Daoy (cell line): ENCODE data around the gene MLH3. TPM values are rescaled to one million over a fixed set of nuclear protein-coding genes. Genes with fewer than 3 reads are reported as not detected.

Experiments used
- DNase-seq: peaks from one replicate; pipeline ENCODE4 v3.0.0-alpha.2; 2015; ENCODE audit warnings: low read depth
- total RNA-seq: library from RNA; depleted of rRNA; stranded (reverse); fragments of >200 nt; shearing (Covaris generic); gene quantifications from 2 replicates; pipeline ENCODE4 v1.2.3, GENCODE V29; 2014

MLH3 gene
- total RNA-seq, 1 experiment from 2014 or later, result 7.9 TPM

DNA sequence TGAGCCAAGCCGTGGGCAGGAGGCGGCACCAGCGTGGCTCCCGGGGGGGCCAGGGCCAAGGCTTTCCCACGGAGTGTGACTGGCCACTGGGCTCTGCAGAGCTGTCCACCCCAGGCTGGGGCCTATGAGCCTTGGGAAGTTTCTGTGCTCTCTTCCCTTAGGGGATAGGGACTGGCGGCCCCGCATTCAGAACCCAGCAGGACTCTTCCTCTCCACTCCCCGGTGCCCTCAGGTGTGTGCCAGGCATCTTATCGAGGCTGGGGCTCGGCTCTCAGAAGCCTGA lies 66.3 kb downstream of the MLH3 start:
- no peak for DNase-seq

DNA sequence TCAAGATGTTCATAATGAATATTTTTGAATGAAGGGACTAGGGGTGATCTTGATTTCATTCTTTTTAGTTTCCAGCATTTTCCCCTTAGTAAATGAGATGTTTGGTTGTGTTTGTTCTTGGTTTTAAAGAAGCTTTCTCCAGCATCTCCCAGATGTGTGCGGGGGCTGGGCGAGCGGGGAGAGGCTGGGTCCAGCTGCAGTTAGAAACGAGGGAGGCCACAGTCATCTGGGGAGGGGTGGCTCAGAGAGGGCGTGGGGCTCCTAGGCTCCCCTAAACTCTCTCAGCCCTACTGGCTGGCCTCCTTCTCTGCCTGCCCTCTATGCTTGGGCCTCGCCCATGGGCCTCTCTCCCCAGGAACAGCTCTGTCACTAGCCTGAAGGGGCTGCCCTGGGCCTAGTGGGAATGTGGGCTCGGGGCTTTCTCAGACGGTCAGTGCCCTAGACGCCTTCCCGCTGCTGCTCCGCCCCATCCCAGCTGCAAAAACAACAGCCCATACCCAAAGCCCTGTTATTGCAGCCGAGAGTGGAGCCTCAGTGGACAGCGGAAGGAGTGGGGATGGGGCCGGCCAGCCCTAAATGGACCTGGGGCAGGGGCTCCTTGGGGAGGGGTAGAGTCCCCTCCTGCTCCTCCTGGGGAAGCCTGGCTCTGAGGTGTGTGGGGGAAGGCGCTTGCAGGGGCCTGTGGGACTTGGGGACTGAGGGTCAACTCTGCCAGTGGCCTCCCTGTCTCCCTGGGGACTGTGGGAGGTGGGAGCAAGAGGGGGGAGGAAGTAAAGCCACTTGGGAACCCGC lies 66.8 kb downstream of the MLH3 start:
- no peak for DNase-seq

GRCh38 chr14:74983343-74983742 lies 67.9 kb downstream of the MLH3 start:
- DNase-seq, result no peak

GRCh38 chr14:74982661-74983060 lies 68.6 kb downstream of the MLH3 start:
- DNase-seq, result no peak

DNA sequence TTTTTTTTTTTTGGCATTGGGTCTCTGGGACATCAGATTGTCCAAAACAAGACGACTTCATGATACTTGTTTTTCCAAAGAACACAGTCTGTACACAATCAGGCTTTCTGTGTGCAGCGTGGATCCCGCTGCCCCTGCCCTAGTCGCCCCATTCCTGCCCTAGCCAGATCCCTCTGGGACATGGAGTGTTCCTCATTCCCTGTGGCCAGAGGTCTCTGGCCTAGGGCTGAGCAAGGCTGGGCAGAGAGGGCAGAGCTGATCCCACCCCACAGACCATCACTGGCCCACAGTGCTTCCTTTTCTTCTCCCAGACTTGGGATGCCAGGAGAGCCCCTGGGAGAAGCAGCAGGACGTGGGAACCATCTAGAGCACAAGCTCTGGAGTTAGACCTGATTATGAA lies 69.4 kb downstream of the MLH3 start:
- no peak for DNase-seq

GRCh38 chr14:74981462-74981782 lies 69.8 kb downstream of the MLH3 start:
- no peak for DNase-seq

DNA sequence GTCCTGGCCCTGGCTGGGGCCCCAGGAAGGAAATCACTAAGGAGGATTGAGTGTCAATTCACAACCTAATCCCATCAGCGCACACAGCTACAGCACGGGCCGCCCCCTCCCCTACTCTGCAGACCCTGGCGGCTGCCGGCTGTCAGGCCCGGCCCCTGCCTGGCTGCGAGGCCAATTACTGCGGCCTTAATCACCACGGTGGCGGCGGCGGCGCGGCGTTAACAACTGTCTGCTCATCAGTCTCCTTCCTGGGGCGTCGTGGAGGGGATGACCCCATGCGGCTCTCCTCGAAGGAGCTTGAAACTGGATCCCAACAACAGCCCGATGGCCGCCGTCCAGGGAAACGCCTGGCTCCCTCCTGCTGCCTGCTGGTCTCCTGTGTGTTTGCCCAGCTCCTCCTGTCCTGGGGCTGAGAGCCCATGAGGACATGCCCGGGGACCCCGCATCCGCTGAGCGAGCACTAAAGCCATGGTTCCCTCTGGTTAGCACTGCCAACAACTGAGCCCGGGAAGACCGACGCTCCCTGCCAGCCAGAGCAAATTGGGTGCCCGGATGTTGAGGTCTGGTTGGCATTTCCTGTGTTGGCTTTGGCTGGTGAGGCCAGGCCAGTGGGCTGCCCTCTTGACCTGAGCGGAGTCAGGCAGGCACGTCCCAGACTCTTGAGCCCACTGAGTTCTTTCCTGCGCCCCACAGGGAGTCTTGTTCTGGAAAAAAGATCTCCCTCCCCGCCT lies 70.4 kb downstream of the MLH3 start:
- DNase-seq, result peak; percentile 89

DNA sequence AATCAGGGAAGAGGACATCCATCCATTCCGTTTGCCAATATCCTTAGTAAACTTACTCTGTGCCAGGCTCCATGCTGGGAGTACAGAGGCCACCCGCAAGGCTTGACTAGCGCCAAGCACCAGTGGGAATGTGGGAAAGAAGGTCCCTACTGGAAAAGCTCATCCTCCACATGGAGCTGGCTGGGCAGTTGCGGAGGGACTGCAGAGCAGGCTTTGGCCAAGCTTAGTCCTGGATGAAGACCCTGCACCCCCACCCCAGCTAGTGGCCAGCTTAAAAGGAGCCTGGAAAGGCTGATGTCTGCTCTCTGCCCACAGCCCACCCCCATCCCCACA lies 70.9 kb downstream of the MLH3 start:
- peak; percentile 52 for DNase-seq

- peak; percentile 78 for DNase-seq
Observed at GRCh38 chr14:74979442-74980397, 71.5 kb downstream of the MLH3 start.

DNA sequence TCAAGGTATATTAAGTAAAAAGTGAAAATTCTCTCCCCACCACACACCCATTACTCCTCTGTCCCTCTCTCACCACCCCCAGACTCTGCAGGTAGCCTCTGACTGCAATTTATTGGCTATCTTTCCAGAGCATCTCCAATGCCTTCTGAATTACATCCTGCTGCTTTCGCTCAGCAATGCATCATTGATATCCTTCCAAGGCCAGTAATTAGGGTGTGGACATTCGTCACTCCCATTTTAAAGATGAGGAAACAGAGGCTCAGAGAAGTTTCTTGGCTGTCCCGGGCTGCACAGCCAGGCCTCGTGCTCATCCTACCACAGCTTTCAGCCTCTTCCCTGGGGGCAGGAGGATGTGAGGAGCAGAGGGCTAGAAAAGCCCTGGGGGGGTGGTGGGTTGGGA lies 72.2 kb downstream of the MLH3 start:
- no peak for DNase-seq

DNA sequence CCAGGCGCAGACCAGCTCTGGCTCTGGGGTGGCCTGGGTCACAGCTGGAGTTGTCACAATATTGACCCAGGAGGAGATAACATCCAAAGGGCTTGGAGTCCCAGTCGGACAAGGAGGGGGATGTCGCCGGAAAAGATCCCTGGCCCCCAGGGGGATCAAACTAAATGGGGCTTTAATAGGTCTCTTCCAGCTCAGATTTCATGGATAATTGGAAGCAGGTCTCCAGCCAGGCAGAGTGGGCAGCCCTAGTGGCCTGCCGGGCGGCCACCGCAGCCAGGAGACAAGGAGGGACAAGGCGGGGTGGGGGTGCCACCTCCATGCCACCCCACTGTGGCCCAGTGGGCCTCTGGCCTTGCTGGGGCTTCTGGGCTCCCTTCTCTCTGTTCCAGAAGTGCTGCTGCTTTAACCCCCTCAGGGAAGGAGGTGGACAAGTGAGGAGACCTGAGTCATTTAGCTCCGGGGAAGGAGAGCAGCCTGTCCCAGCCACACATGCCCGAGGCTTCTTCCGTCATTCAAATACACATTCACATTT lies 72.8 kb downstream of the MLH3 start:
- DNase-seq, result peak; percentile 68

DNA sequence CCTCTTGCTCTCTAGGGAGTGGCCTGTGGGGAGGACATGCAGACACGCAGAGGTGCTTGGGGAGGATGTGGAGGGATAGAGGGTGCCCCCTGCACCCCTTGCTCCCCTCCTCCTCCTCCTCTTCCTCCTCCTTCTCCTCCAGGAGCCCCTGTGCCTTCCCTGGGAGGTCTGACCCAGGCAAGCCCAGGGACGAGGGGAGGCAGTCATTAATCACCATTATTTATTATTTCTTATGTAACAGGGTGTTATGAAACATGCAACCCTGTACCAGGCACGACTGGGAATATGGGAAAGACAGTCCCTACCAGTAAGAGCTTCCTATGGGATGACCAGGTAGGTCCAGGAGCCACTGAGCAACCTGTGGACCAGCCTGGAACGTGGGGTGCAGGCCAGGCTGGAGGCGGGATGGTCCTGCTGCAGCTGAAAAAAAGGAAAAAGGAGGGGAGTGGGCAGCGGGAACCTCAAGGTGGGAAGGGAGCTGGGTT lies 73.3 kb downstream of the MLH3 start:
- DNase-seq, result no peak

- no peak for DNase-seq
Observed at GRCh38 chr14:74977164-74977900, 73.9 kb downstream of the MLH3 start.

GRCh38 chr14:74976264-74977113 lies 74.8 kb downstream of the MLH3 start:
- DNase-seq, result no peak

DNA sequence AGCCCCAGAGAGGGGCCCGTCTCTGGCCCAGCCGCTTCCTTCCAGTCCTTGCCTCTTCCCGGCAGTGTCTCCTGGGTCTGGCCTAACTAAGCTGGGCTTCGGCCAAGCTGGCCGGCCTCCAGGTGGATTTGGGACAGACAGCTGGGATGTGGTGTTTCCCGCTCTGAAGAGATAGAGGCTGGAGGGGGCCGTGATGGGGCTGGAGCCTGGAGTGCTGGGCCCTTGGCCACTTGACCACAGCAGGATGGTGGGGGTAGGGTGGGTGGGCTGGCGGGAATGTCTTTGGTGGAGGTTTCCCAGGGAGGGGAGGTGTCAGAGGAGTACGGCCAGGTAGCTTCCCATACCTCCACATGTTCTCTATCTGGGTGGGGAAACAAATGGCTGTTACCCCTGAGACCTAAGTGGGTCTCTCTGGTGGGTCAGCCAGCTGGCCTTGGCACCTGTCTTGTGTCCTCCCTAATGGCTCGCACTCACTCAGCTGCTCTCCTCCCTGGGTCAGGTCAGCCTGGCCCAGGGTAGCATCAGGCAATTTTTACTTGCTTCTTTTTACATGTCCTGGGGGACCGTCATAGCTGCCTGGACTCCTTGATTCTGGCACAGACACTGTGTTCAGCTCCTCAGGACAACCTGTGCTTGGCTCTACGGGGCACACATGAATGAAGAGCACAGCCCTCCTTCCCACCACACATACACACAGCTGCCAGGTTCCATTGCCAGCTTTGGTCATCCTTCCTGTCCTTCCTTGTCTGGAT lies 76.0 kb downstream of the MLH3 start:
- no peak for DNase-seq

GRCh38 chr14:74974364-74975058 lies 76.8 kb downstream of the MLH3 start:
- DNase-seq, result no peak

GRCh38 chr14:74973905-74974363 lies 77.3 kb downstream of the MLH3 start:
- DNase-seq, result no peak

GRCh38 chr14:74973003-74973653 lies 78.1 kb downstream of the MLH3 start:
- DNase-seq, result peak; percentile 87

DNA sequence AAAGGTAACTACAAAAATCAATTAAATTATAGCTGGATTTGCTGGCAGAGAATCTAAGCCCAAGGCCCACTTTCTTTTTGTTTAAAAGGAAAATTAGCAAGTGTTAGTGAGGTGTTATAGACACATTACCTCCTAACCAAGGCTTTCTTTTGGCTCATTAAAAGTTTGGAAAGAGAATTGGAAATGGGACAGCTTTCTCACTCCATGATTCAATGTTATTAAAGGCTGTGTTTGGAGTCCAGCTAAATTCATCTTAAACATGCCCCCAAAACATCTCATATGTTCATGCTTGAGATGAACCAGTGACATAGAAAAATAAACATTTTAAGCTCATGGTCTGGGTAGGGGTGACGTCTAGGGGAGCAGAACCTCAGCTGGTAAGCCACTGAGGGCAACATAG lies 82.5 kb downstream of the MLH3 start:
- DNase-seq, result no peak
